ENCODE data around the gene CTNNBL1.
A peak's percentile ranks its signal among the peaks of the same experiment; 100 is the strongest.
"Not testable (repeated sequence)": the region's sequence is repeated elsewhere in the genome, so short reads cannot be mapped to it uniquely, and the experiment has no call there.

CTNNBL1 gene

DNA sequence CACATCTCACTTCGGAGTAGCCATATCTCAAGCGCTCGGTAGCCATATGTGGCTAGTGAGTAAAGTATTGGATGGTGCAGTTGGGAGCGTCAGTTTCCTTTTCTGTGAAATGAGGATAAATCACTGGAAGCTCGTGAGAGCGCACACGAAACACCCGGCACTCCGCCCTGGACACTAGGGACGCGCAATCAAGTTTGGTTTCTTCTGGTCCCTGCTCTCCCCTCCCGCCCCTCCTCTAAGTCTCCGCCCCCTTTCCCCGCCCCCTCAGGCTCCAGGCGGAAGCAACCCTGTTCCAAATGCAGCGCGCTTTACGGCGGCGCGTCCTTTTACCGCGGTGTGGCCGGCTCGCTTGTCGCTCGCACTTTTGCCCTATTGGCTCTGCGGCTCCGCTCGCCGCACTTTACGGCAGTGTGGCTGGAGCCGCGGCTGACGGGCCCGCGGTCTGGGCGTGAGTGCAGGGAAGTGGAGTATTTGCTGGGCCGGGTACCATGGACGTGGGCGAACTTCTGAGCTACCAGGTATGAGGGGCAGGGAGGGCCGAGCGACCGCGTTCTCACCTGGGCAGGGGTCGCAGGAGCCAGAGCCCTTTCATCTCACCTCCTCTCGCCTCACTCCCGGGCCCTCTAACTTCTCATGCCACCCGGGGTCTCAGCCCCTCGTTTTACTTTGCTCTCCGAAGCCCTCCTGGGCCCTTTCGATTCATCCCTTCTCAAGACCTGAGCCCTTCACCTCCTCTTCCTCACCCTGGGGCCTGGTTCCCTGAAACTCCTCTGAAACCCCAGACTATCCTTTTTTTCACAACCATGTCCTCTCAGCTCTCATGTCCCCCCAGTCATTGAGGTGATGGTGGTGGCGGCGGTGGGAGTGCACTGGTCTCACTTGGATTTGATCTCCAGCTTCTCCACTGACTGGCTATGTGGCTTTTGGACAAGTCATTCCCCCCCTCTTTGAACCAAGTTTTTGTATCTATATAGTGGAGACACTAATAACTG is at the start of gene CTNNBL1:
TSS of gene CTNNBL1 (plus strand) at position 396 of the 992 bp plus-strand sequence. CDS start at position 489, 93 bp downstream.
- DNase-seq (ENCODE audit: low read depth), result peak; percentile 91

DNA sequence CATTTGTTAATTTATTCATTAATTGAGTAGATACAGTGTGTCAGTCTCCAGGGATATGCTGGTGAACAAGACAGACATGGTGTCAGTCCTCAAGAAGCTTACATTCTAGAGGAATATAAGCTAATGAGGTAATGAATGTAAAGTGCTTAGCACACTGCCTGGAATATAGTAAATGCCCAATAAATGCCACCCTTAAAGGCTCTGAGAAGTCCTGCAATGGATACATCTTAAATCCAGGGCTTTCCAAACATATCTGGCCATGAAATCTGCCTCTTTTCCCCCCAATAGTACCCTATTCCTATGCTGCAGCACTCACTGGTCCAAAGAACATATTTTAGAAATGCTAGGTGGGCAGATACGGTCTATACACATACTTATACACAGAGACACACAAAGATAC is 49.2 kb upstream of the CTNNBL1 start:
- no peak for DNase-seq (ENCODE audit: low read depth)

DNA sequence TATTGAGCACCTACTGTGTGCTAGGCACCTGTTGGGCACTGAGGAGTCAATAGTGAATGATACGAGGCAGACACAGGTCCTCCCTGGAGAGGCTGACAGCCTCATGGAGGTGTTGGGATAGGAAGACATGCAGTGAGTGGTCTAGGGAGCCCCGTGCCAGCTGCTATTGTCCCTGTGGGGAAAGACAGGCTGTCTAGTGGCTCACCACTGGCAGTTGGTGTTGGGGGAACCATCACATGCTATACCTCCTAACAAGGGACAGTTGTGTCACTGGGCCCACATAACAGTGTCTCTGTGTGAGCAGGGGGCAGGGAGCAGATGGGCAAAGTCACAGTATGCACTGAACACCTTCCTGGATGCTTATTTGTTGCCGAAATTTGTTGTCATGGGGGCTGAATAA is 45.9 kb upstream of the CTNNBL1 start:
- DNase-seq (ENCODE audit: low read depth), result no peak

DNA sequence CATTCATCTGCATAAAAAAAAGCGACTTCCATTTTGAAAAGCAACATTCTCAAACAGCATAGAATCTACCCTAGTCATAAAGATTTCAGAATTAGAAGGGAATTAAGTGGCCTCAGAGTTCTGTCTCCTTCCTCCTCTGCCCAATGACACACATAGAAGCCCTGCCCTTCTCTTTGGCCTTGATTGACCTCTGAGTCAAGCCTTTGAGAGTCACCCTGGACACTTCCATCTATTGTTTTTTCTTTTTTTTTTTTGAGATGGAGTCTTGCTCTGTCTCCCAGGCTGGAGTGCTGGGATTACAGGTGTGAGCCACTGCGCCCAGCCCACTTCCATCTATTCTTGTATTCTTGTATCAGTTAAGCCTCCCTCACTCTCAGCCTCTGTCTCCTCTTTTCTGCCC is 44.8 kb upstream of the CTNNBL1 start:
- DNase-seq (ENCODE audit: low read depth), result no peak

DNA sequence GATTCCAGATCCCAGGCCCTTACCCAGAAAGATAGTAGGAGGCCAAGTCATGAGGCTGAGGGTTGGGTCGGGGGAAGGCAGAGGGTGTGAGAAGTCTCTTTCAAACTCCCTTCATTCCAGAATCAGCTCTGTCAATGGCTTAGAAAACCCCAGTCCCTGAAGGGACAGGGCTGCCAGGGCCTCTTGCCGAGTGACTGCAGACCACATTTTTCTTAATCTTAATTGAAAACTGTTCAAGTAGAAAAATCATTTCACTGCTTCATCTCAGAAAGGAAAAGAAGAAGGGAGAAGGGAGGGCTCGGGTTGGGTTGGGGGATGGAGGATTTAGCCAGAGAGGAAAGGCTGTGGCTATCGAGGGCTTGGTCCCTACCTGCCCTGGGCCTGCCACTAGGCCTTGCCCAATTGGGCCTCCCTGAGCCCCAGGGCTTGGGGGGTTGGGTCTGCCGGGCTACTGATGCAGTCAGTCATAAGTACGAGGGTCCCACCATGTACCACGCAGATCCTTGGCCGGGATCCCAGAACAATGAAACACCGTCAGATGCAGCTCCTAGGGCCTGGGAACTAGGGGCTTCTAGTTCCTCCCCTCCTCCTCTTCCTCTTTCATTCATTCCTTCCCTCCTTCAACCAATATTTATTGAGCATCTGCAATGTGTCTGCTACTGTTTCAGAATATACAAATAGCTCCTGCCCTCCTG is 44.0 kb upstream of the CTNNBL1 start:
- no peak for DNase-seq (ENCODE audit: low read depth)

DNA sequence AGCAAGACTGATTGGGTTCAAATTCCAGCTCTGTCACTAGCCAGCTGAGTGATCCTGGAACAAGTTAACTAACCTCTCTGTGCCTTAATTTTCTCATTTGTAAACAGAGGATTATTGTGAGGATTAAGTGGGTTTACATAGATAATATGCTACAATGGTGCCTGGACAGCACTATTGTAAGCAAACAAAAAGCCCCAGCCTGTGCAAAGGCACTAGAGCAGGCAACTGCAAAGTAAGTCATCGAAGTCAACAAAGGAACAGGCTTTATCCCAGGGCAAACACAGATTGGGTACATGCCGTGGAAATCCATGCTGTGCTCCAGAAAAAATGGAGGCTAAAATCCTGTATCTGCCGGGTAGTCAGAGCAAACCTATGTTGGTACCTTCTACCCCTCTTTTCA is 43.2 kb upstream of the CTNNBL1 start:
- DNase-seq (ENCODE audit: low read depth), result no peak

DNA sequence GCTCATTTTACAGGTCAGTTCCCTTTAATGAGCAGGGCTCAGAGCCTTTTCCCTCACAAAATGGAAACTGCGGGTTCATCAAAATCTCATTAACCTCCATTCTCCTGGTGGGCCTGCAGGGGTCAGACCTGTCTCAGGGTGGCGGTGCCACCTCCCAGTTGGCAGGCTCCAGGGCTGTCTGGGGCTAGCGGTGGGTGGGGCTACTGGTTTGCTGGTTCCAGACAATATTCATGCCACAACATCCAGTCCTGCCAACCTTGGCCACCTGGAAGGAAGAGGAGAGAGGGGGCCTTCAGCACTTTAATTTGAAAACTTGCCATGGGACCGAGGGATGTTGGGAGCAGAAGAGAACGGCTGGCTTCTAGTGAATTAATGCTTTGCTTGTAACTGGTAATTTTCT is 41.9 kb upstream of the CTNNBL1 start:
- DNase-seq (ENCODE audit: low read depth), result no peak

GRCh38 chr20:37656945-37657344 is 36.9 kb upstream of the CTNNBL1 start:
- DNase-seq (ENCODE audit: low read depth), result no peak

DNA sequence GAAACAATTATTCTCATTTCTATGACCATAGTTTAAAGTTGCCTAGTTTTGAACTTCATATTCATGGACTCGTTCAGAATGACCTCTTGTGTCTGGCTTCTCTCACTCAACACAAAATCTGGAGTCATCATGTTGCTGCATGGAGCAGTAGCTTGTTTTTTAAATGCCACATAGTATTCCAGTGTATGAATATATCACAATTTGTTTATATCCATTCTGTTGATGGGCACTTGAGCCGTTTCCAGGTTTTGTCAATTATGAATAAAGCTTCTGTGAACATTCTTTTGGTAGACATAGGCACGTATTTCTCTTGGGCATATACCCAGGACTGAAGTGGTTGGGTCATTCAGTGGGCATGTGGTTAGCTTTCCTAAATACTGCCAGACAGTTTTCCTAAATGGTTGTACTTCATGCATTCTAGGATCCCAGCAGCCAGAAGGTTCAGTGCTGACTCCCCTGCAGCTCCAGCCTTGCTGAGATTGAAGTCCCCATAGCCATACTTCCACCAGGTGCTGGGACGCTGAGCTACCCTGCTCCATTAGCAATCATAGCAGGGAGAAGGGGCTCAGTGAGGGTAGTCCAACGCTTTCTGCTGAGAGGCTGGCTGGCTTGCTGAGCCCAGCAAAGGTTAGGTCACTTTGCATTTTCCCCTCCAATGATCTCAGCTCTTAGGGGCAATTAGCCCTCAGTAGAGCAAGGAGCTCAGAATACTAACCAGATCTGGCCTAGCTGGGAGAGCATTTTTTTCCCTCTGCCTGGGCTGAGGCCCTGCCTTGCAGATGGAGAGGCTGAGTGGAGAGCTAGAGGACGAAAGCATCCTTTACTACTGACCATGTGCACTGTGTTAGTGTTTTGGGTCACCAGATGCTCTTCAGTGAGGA is 35.7 kb upstream of the CTNNBL1 start:
- DNase-seq (ENCODE audit: low read depth), result no peak

DNA sequence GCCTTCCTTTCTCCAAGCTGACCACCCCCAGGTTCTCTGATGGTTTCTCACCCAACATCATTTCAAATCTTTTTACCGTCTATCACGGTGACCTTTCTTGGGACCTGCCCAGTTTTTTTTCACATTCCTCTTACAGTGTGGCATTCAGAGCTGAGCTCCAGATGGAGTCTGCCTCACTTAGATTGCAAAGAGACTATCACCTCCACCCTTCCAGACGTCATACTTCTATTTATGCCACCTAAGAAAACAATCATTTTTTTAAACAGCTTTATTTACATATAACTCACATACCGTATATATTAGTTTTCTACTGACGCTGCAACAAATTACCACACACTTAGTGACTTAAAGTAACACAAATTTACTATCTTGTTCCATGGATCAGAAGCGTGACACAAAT is 32.3 kb upstream of the CTNNBL1 start:
- DNase-seq (ENCODE audit: low read depth), result no peak

DNA sequence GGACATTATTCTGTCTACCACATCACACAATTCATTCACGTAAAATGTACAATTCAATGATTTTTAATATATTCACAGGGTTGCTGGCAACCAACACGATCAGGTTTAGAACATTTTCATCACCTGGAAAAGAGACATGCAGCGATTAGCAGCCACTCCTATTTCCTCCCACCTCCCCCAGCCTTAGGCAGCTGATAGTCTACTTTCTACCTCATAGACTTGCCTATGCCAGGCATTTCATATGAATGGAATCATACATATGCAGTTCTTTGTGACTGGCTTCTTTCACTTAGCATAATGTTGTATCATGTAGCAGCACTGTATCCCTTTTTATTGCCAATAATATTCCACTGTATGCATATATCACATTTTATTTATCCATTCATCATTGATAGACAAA is 31.5 kb upstream of the CTNNBL1 start:
- no peak for DNase-seq (ENCODE audit: low read depth)

- not testable (repeated sequence) for DNase-seq (ENCODE audit: low read depth)
Observed at GRCh38 chr20:37664595-37664994, 29.2 kb upstream of the CTNNBL1 start.

GRCh38 chr20:37668166-37668565 is 25.7 kb upstream of the CTNNBL1 start:
- no peak for DNase-seq (ENCODE audit: low read depth)

DNA sequence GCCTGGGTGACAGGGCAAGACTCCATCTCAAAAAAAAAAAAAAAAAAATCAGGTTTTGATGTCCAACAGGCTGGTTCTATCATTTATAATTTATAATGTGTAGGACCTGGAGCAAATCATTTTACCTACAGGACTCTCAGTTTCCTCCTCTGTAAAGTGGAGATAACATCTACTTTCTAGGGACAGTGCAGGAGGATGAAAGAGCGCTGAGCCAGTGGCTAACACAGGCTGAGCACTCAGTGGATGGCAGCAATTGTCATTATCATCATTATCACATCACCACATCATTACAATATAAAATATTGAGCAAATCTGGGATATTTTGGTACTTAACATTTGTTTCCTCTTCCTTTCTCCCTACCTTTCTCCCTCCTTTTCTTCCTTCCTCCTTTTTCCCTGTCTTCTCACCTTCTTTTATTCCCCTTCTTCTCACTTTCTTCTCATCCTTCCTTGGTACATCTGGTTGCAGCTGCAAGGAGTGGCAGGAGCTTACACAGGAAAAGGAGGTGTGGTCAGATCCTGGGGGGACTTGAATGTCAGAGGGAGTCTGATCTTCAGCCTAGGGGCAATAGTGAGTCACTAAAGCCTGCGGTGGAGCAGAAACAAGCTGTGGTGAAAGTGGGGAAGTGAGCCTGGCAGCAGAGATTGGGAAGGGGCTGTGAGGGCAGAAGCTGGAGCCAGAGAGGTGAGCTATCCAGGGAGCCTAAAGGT is 24.6 kb upstream of the CTNNBL1 start:
- no peak for DNase-seq (ENCODE audit: low read depth)

- no peak for DNase-seq (ENCODE audit: low read depth)
Observed at GRCh38 chr20:37669773-37670236, 24.0 kb upstream of the CTNNBL1 start.

DNA sequence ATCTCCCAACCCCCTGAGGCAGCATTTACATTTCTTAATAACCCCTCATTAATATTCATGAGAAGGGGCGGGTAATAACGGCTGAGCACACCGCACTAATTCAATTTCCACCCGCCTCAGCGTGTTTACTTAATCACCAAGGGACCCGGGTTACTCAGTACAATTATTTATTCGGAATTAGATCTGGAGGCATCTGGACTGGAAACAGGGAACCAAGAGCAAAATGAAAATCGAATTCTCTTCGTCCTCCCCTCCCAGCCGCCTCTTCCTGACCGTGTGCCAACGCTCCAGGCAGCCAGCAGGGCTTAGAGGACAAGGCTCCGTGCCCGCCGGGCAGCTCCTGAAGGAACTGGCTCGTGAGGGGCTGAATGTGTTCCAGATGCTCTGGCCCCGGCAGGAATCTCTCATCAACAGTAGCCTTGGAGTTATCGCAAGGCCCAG is 23.5 kb upstream of the CTNNBL1 start:
- DNase-seq (ENCODE audit: low read depth), result no peak

DNA sequence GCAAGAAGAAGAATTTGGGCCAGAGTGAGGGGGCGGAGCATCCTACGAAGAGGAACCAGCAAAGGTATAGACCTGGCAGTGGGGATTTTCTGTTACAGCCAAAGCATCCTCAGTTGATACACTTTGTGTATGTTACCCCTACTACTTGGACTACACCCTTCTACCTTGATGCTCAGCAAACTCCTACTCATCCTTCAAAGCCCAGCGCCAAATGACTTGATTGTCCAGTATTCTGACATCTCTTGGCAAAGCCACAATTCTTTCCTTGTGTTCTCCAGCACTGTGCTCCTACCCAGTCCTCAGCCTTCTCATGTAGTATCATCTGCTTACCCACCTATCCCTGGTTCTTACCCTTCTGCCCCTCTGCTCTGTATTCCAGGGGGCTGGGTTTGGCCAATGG is 21.7 kb upstream of the CTNNBL1 start:
- no peak for DNase-seq (ENCODE audit: low read depth)

- DNase-seq (ENCODE audit: low read depth), result no peak
Observed at GRCh38 chr20:37673444-37673843, 20.4 kb upstream of the CTNNBL1 start.

GRCh38 chr20:37676440-37676839 is 17.4 kb upstream of the CTNNBL1 start:
- DNase-seq (ENCODE audit: low read depth), result no peak

DNA sequence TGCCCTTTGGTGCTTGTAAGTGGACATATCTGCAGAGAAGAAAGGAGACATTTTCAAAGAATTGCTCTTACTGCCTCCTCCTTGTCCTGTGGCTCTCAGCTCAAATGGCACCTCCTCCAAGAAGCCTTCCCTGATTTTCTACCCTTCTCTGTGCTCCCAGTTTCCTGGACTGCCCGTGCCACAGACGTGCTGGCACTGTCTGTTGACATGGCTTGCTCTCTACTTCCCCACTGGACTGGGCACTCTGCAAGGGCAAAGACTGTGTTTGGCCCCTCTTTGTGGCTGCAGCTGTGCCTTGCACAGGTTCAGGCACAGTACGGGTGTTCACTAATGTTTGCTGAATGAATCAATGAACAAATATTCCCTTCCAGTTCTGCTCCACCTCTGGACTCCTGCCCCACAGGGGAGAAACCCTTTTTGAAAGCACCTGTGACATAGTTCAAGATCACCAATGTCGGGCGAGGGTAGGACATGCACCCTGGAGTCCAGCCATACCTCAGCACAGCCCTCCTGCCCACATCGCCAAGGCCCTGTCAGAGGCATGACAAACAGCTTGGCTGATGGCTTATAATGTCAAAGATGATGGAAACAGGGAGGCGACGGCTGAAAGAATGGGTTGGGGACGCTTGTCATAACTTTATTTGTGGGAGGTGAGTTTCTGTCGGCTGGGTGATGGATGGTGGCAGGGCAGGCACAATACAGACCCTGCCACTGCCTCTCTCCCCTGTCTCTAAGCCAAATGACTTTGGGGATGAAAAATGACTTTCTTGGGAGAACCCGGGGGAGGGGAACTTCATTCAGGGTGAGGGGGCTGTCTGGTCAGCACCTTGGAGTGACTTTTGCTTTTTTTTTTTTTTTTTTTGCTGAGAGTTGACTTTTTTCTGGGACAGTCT is 15.6 kb upstream of the CTNNBL1 start:
- no peak for DNase-seq (ENCODE audit: low read depth)

All from activated T-helper 1 cell treated with Interleukin-2 at 50 U/mL for 16 hours (primary cell).